IPS DF 6.9 (cell line): ENCODE results near the gene CLIC1.

ENCODE experiments used
- DNase-seq: peaks from one replicate; pipeline ENCODE4 v3.0.0-alpha.2; 2013; ENCODE audit warnings: low read depth, low spot score
- H3K27ac ChIP-seq: one replicate; pipeline ENCODE4 v1.5.1; 2013; ENCODE audit warnings: low read length, control low read depth
- H3K27me3 ChIP-seq: 2 replicates; pipeline ENCODE4 v1.6.1; 2013; ENCODE audit warnings: mild to moderate bottlenecking, low read length; ENCODE audit not compliant: control insufficient read depth, insufficient read depth
- H3K36me3 ChIP-seq: 2 replicates; pipeline ENCODE4 v1.6.1; 2013; ENCODE audit warnings: low read length; ENCODE audit not compliant: control insufficient read depth, insufficient read depth
- H3K4me1 ChIP-seq: 2 replicates; pipeline ENCODE4 v1.6.1; 2013; ENCODE audit warnings: low read length; ENCODE audit not compliant: control insufficient read depth, insufficient read depth
- H3K4me3 ChIP-seq: 2 replicates; pipeline ENCODE4 v1.5.1; 2013; ENCODE audit warnings: mild to moderate bottlenecking, low read length
- H3K9me3 ChIP-seq: 2 replicates; pipeline ENCODE4 v1.6.1; 2013; ENCODE audit warnings: low read length, inconsistent platforms; ENCODE audit not compliant: control insufficient read depth, insufficient read depth
- WGBS: extraction: QIAGEN DNeasy Blood & Tissue Kit; methylation state at CpG from one replicate; pipeline ENCODE4 v1.1.7; 2013; ENCODE audit warnings: mixed read lengths, missing lambda C conversion rate; ENCODE audit not compliant: insufficient read length, insufficient coverage; 5-methylcytosine and 5-hydroxymethylcytosine counted together

The CLIC1 gene

GRCh38 chr6:31689249-31690110 is 46.9 kb downstream of the CLIC1 start:
- DNase-seq, result no peak
- WGBS, result no CpG with 5 or more reads among the region's 11 CpGs
- Histone ChIP-seq H3K4me3 (no peak overlapping the region), H3K27ac (no peak overlapping the region), H3K4me1 (no peaks in the 10 kb centered on the region), H3K36me3 (peaks cover 13% of the 10 kb centered on the region), H3K27me3 (no peaks in the 10 kb centered on the region), H3K9me3 (no peaks in the 10 kb centered on the region)

GRCh38 chr6:31687860-31688693 is 48.3 kb downstream of the CLIC1 start:
- H3K36me3 ChIP-seq, result peaks cover 13% of the 10 kb centered on the region
- H3K27me3 ChIP-seq, result no peaks in the 10 kb centered on the region
- no peaks in the 10 kb centered on the region for H3K9me3 ChIP-seq
- H3K27ac ChIP-seq, result no peak overlapping the region
- peaks cover 1% of the 10 kb centered on the region; the same call in 1 of the 2 replicates for H3K4me1 ChIP-seq
- H3K4me3 ChIP-seq, result no peak overlapping the region
- DNase-seq, result no peak
- WGBS, result no CpG with 5 or more reads among the region's 14 CpGs

- no peak for DNase-seq
- H3K27ac ChIP-seq, result no peak overlapping the region
- no peaks in the 10 kb centered on the region for H3K9me3 ChIP-seq
- H3K4me3 ChIP-seq, result no peak overlapping the region
- H3K27me3 ChIP-seq, result no peaks in the 10 kb centered on the region
- no CpG with 5 or more reads among the region's 8 CpGs for WGBS
- H3K36me3 ChIP-seq, result peaks cover 13% of the 10 kb centered on the region
- peaks cover 1% of the 10 kb centered on the region; the same call in 1 of the 2 replicates for H3K4me1 ChIP-seq
Observed at GRCh38 chr6:31687321-31687720, 49.0 kb downstream of the CLIC1 start.

- Histone ChIP-seq H3K9me3 (no peaks in the 10 kb centered on the region), H3K27ac (no peak overlapping the region), H3K4me1 (peaks cover 1% of the 10 kb centered on the region; the same call in 1 of the 2 replicates), H3K4me3 (no peak overlapping the region), H3K27me3 (peaks cover 1% of the 10 kb centered on the region; the same call in 1 of the 2 replicates), H3K36me3 (peaks cover 13% of the 10 kb centered on the region)
- WGBS, result no CpG with 5 or more reads among the region's 5 CpGs
- DNase-seq, result no peak
Observed at GRCh38 chr6:31686483-31686882, 49.8 kb downstream of the CLIC1 start.

GRCh38 chr6:31683591-31683990 is 52.7 kb downstream of the CLIC1 start:
- WGBS, result no CpG with 5 or more reads among the region's 13 CpGs
- peaks cover 1% of the 10 kb centered on the region; the same call in 1 of the 2 replicates for H3K4me1 ChIP-seq
- DNase-seq, result no peak
- no peak overlapping the region for H3K27ac ChIP-seq
- H3K9me3 ChIP-seq, result no peaks in the 10 kb centered on the region
- peak overlapping the region; percentile 16; the same call in 1 of the 2 replicates for H3K4me3 ChIP-seq
- peaks cover 10% of the 10 kb centered on the region; the same call in 1 of the 2 replicates for H3K36me3 ChIP-seq
- H3K27me3 ChIP-seq, result peaks cover 2% of the 10 kb centered on the region; the same call in 1 of the 2 replicates

GRCh38 chr6:31681135-31681671 is 55.1 kb downstream of the CLIC1 start:
- peaks cover 2% of the 10 kb centered on the region; the same call in 1 of the 2 replicates for H3K27me3 ChIP-seq
- no peaks in the 10 kb centered on the region for H3K9me3 ChIP-seq
- no CpG with 5 or more reads among the region's 40 CpGs for WGBS
- no peaks in the 10 kb centered on the region for H3K36me3 ChIP-seq
- no peak overlapping the region for H3K27ac ChIP-seq
- peaks cover 1% of the 10 kb centered on the region; the same call in 1 of the 2 replicates for H3K4me1 ChIP-seq
- no peak for DNase-seq
- H3K4me3 ChIP-seq, result peak overlapping the region; percentile 26; the same call in 1 of the 2 replicates
